AG08395 (cell line): ENCODE data around the gene TRIM73.
"Not testable (repeated sequence)": the region's sequence is repeated elsewhere in the genome, so short reads cannot be mapped to it uniquely, and the experiment has no call there.

Source experiments
- DNase-seq: peaks from one replicate; pipeline ENCODE4 v3.0.0; 2012; ENCODE audit warnings: mixed read lengths, low spot score

Gene TRIM73

GRCh38 chr7:75395329-75395728 lies at the start of gene TRIM73:
Gene TRIM73 (plus strand): TSS chr7:75395629. CDS start chr7:75398934, 3,305 bp downstream.
- DNase-seq: not testable (repeated sequence)

- not testable (repeated sequence) for DNase-seq
These were observed 36.5 kb upstream of the TRIM73 start for GRCh38 chr7:75358671-75359541.

- not testable (repeated sequence) for DNase-seq
These were observed 35.9 kb upstream of the TRIM73 start for GRCh38 chr7:75359542-75359848.

- not testable (repeated sequence) for DNase-seq
These were observed 31.4 kb upstream of the TRIM73 start for GRCh38 chr7:75364079-75364478.

DNA sequence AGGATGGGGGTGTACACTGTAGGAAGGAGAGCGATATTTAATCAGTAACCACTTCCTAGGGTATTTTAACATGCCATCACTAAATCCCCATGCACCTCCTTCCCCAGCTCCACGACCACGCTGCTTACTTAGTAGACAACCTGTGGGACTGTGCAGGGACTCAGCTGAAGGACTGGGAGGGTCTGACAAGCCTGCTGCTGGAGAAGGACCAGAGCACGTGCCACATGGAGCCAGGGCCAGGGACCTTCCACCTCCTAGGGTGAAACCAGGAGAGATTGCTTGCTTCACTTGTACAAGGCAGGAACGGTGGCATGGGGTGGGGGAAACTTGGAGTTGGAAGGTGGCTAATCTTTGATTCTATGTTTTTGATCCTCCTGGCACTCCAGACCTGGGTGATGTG lies 28.8 kb upstream of the TRIM73 start:
- not testable (repeated sequence) for DNase-seq

DNA sequence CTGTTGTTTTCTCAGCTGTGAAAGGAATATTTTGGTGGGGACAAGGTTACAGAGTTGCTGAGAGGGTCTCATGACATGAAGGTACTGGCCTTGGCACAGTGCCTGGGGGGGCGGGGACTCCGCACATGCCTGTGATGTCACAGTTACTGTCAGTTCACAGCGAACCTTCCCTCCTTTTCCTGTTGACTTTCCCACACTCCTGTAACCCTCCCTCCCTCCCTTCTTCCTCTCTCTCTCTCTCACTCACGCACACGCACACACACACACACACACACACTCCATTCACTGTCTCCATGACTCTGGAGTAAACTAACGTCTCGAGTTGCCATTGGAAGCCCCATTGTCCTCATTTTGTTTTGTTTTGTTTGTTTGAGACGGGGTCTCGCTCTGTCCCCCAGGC lies 28.1 kb upstream of the TRIM73 start:
- DNase-seq: not testable (repeated sequence)

DNA sequence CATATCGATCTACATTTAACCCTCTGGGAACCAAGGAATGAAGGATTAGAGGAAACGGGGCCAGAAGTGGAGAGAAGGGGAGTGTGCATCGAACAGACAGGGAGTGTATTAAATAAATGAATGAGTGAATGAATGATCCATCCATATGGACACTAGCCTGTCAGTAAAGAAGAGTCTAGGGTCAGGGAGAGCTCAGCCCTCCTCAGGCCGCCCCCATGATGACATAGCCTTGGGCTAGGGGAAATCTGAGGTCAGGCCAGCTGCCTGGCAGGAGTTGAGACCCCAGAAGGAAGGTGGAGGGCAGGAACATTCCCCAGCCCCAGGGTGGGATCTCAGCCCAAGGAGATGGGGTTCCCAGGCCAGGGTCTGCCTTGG lies 21.3 kb upstream of the TRIM73 start:
- DNase-seq: not testable (repeated sequence)

DNA sequence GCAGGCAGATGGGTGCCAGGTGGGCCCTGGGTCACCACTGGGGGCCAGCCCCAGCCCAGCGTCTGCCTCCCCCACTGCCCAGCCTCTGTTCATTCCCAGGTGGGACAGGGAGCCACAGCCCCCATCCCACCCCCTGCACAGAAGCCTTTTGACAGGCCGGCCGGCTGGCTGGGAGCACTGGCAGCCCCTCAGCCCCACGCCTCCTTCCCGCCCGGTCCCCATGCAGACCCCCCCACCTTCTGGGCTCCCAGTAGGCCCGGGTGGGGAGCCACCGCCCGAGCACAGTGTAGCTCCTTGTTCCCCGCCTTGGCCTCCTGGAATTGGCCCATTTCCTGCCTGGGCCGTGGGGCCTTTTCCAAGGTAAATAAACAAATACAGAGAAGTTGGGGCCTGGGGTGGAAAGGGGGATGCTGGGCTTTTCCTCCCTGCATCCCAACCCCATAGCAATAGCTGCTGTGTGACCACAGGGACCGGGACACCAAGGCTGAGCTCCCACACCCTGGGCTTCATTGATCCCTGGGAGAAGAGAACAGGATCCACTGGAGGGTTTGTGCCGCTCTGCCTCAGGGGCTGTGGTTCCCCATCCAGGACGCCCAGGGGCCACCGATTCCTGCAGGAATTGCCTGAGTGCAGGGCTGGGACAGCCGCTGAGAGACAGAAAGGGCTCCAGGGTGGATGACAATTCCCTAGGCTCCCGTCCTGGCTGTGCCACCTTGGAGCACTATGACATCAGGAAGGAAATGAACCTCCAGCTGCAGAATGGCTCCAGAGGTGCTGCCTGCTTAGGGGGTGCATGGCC lies 20.7 kb upstream of the TRIM73 start:
- DNase-seq: not testable (repeated sequence)

GRCh38 chr7:75393194-75393593 lies 2.2 kb upstream of the TRIM73 start:
- not testable (repeated sequence) for DNase-seq

GRCh38 chr7:75397865-75398264 lies 2.4 kb downstream of the TRIM73 start:
- DNase-seq: not testable (repeated sequence)

- DNase-seq: not testable (repeated sequence)
These were observed 3.6 kb downstream of the TRIM73 start for GRCh38 chr7:75398771-75399700.

DNA sequence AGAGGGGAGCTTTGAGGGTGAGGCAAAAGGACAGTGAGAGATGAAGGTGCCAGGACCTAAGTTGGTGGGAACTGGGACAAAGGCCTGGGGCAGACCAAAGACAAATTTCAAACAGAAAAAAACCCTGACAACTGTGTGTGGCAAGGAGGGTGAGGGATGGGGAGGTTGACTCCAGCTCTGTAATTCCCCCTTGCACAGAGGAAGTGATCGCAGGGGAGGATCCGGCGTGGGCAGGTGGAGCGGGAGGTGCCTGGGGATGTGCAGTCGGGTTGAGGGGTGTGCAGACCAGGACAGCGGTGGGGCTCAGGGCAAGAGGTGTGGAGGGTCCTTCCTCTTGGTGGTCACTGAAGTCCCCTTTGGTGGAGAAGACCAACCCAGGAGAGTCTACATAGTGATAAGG lies 5.1 kb downstream of the TRIM73 start:
- not testable (repeated sequence) for DNase-seq

DNA sequence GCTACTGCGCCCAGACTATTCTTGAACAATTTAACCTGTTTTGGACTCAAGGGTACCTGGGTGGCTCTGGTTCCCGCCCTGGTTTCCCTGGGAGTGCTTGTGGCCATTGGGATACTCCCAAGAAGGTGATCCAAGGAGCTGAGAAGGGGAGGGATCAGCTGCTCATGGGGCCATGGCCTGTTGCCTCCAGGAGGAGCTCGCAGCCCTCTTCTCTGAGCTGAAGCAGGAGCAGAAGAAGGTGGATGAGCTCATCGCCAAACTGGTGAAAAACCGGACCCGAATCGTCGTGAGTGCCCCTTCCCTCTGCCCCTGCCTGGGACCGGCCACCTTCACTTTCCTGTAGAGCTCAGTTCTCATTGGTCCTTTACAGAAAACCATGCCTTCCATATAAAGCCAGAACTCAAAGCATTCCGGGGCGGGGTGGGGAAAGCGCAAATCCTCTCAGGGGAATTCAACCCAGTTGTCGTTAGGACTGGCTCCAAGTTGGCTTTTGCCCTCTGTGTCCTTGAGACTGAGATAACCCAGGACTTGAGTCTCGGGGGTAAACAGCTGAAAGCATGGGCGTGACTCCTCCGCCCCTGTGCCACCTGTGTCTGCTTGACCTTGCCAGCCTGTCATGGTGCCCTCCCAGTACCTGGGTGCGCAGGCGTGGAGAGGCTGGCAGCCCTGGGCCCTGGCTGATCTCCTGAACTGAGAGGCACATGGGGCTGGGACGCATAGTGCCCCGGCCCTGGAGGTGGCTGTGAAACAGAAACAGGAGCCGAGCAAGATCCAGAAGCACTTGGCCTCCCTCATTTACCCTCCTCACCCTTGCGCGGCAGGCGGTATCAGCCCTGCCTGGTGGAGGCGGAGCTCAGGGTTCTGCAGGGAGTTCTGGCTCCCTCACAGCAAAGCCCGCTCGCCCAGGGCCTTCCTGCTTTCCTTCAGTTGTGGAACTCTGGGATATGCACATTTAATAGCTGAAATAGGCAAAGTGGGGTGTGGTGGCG lies 8.3 kb downstream of the TRIM73 start:
- not testable (repeated sequence) for DNase-seq

- not testable (repeated sequence) for DNase-seq
These were observed 9.2 kb downstream of the TRIM73 start for GRCh38 chr7:75404663-75405062.

DNA sequence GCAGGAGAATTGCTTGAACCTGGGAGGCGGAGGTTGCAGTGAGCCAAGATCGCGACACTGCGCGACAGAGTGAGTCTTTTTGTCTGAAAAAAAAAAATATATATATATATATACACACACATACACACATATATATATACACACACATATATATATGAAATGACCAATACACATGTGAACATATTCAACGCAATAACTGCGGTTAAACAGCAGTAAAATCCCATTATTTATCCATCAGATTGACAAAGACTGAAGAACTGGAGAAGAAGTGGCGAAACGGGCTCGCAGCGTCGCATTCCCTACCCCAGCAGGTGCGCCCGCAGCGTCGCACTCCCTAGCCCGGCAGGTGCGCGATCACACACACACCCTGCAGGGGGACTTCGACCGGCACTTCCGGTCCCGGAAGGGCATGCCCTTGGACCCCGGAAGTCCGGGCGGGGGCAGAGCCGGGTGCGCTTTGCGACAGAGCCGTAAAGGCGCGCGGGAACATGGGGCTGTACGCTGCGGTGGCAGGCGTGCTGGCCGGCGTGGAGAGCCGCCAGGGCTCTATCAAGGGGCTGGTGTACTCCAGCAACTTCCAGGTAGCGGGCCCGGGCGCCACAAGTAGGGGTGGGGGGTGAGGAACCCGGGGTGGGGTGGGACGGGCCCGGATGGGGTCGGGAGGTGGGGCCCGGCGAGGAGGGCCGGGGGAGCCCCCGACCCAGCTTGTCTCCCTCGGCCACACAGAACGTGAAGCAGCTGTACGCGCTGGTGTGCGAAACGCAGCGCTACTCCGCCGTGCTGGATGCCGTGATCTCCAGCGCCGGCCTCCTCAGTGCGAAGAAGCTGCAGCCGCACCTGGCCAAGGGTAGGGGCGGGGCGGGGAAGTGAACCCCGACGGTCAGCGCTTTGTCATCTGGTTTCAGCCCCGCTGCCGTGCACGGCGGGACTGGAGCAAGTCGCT lies 14.7 kb downstream of the TRIM73 start:
- not testable (repeated sequence) for DNase-seq

- DNase-seq: not testable (repeated sequence)
These were observed 15.4 kb downstream of the TRIM73 start for GRCh38 chr7:75410823-75411173.

DNA sequence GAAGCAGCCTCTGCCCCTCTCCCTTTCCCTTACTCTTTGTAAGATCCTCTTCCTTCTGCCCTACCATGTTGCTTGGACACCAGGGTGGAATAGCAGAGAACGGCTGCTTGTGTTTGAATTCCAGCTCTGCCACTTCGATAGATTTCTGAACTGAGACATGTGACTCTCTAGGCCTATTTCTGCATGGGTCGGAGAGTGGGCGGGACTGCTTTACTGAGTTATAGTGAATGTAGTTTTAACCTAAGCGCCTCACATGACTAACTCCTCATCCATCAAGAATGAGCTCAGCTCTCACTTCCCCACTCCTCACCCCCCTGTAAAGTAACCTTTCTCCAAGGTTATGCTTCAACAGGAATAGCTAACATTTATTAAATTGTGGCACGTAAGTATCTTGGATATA lies 18.8 kb downstream of the TRIM73 start:
- not testable (repeated sequence) for DNase-seq

- not testable (repeated sequence) for DNase-seq
These were observed 19.4 kb downstream of the TRIM73 start for GRCh38 chr7:75414708-75415427.

- not testable (repeated sequence) for DNase-seq
These were observed 20.0 kb downstream of the TRIM73 start for GRCh38 chr7:75415428-75415817.
